ENCODE data around the gene ARHGAP33. TPM values are rescaled to one million over a fixed set of nuclear protein-coding genes. Genes with fewer than 3 reads are reported as not detected.

ARHGAP33 gene
- total and polyA plus RNA-seq, 10 of the 15 experiments (the other 5 are each of a cell fraction or from before 2014, with no cell fraction given), result 0.05 to 22.9 (median 2.3) TPM; not detected in 1

DNA sequence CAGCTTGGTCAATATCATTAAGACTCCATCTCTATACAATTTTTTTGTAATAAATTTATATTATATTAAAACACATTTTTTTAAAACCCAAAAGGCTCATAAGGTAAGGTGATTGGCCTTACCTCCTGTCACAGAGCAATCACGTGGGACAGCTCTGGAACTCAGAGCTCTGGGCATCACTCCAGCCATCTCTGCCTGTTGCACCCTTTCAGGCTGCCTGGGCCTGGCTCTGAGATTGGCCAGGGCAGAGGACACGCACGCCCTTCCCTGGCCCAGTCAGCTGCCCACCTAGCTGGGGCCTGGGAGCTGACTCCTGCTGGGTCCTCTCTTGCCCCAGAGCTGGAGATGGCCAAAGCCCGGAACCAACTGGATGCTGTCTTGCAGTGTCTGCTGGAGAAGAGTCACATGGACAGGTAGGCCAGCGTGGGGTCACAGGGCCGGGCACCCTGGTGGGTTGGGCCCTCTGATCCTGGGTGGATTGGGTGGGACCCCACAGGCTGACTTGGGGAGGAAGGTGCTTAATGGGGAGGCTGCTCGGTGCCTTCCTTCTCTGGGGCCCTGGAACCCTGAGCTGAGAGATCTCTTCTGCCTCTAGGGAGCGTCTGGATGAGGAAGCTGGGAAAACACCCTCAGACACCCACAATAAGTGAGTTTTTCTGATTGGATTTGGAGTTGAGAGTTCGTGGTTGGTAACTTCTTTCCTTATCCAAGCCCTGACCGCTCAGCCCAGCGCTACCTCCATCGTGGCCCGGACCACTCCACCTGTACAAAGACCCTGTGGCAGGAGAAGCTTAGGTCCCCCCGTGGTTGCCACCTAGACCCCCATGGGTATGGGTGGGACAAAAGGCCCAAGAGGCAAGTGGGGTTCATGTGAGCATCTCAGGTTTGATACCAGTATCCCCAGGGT lies 23.3 kb upstream of the ARHGAP33 start:
- Histone ChIP-seq H3K79me2 (ENCODE audit: control insufficient read depth, insufficient read depth, low read length) (peaks cover 3% of the 10 kb centered on the region), H3K4me2 (ENCODE audit: control insufficient read depth, insufficient read depth) (no peak overlapping the region), H3K27me3 (replicated peaks in 1 of 2; ENCODE audit: control insufficient read depth in 2 of 2, insufficient read depth in 2 of 2, low read length in 1 of 2) (no peaks in the 10 kb centered on the region), H3K27ac (ENCODE audit: control insufficient read depth, insufficient read depth) (no peak overlapping the region), H3K4me3 (no peak overlapping the region), H3K9ac (ENCODE audit: control insufficient read depth, insufficient read depth, low read length) (no peak overlapping the region), H2AFZ (ENCODE audit: control insufficient read depth, low read depth, low read length) (no peak overlapping the region), H3K4me1 (ENCODE audit: control insufficient read depth, insufficient read depth, low read length) (peaks cover 8% of the 10 kb centered on the region), H3K36me3 (ENCODE audit: control insufficient read depth in 2 of 2, insufficient read depth in 2 of 2, low read length in 1 of 2) (peaks cover 0 to 2% of the 10 kb centered on the region in 2 experiments; a peak in 2 of 4 replicates), H3K9me3 (replicated peaks; ENCODE audit: control insufficient read depth, insufficient read depth, low read length) (no peaks in the 10 kb centered on the region), H4K20me1 (ENCODE audit: control insufficient read depth, insufficient read depth) (no peaks in the 10 kb centered on the region)
- ChIA-PET POLR2A (interaction anchor here (1.1 to 1.4 kb wide), 2 partner anchors 8 to 50 kb away, joined by 3 read pairs; no protein-coding TSS in a partner anchor), SMC1A (ENCODE audit: uncharacterized antibody, unreplicated experiment) (interaction anchor here (0.7 kb wide), 1 partner anchor 558 kb away, joined by 3 read pairs; no protein-coding TSS in a partner anchor), RAD21 (ENCODE audit: unreplicated experiment) (interaction anchor here (1.5 kb wide), 1 partner anchor 58 kb away, joined by 4 read pairs; no protein-coding TSS in a partner anchor), CTCF (interaction anchor here (1.8 kb wide), 1 partner anchor 50 kb away, joined by 5 read pairs; no protein-coding TSS in a partner anchor)
- no peak for FAIRE-seq
- TF ChIP-seq FOXK2 (IDR thresholded peaks at IDR 0.05) (no peak), MTA3 (IDR thresholded peaks at IDR 0.05; ENCODE audit: borderline replicate concordance, low read length) (no peak), POU2F2 (IDR thresholded peaks at IDR 0.05; ENCODE audit: borderline replicate concordance, low read depth, low read length) (no peak), DPF2 (IDR thresholded peaks at IDR 0.05) (no peak), CHD2 (IDR thresholded peaks at IDR 0.05; ENCODE audit: borderline replicate concordance, low read depth, low read length) (no peak), IRF4 (IDR thresholded peaks at IDR 0.05; ENCODE audit: low read depth, low read length) (no peak), SP1 (IDR thresholded peaks at IDR 0.05; ENCODE audit: low read depth, low read length) (no peak), TBL1XR1 (IDR thresholded peaks at IDR 0.05; ENCODE audit: low read depth, low read length) (no peak), SIX5 (IDR thresholded peaks at IDR 0.05; ENCODE audit: low read depth, low read length, severe bottlenecking) (no peak), HDAC2 (IDR thresholded peaks at IDR 0.05) (no peak), NR2C2 (IDR thresholded peaks at IDR 0.05; ENCODE audit: borderline replicate concordance, control insufficient read depth, insufficient read length, low read depth) (no peak), MYC (IDR thresholded peaks at IDR 0.05; ENCODE audit: insufficient read depth, insufficient read length, insufficient replicate concordance, low read length, severe bottlenecking) (no peak), RFX5 (IDR thresholded peaks at IDR 0.05; ENCODE audit: low read depth, low read length) (no peak), FOXM1 (IDR thresholded peaks at IDR 0.05; ENCODE audit: low read depth, low read length) (no peak), BRCA1 (IDR thresholded peaks at IDR 0.05; ENCODE audit: low read depth, low read length) (no peak)
- DNase-seq (ENCODE audit: low read depth, low spot score), result no peak
- intact Hi-C loops (cut with micrococcal nuclease; ENCODE audit: unreplicated experiment) (no loop called here), in situ Hi-C loops (cut with MboI) (no loop called here)
- no TSS peak for BruUV-seq (replicated peaks)
- WGBS (ENCODE audit: insufficient coverage, insufficient replicate concordance, low lambda C conversion rate, missing lambda C conversion rate), result 64% methylated on average over 14 of the region's 14 CpGs
- ATAC-seq, result no peak
